Prostate gland (tissue), 2 donors: ENCODE measurements around the gene ASGR1.

Experiments used
- CTCF ChIP-seq, 4 experiments: fragments of 200-600 bp in 2 of 4; fragments of 450-650 bp in 2 of 4; sonication (generic) in 2 of 4; IDR thresholded peaks; 1 replicate in 3 of 4; 2 replicates in 1 of 4; pipeline ENCODE4 v1.5.1; 2016 to 2019; ENCODE audit warnings: antibody characterized with exemption in 4 of 4, mild to moderate bottlenecking in 2 of 4, moderate library complexity in 2 of 4
- POLR2AphosphoS5 ChIP-seq: sonication (generic); formaldehyde crosslinking; IDR thresholded peaks from one replicate; pipeline ENCODE4 v1.6.1; 2017; ENCODE audit warnings: antibody characterized with exemption

- no peak for TF ChIP-seq POLR2AphosphoS5
- no peak for TF ChIP-seq CTCF (IDR thresholded peaks at IDR 0.05)
Measured at GRCh38 chr17:7228920-7229319, 49.8 kb upstream of the ASGR1 start.
